Activated T-helper 2 cell treated with anti-CD3 and anti-CD28 coated beads, Interferon-gamma antibody, Interleukin-2, Interleukin-4, amounts not matched to agents 10 μg/mL and 5 μg/mL and 100 μg/mL, durations not matched to agents 14 hours and 24 hours and 36 hours (primary cell): Measurements from ENCODE around the gene C12orf42. TPM values are rescaled to one million over a fixed set of nuclear protein-coding genes. Genes with fewer than 3 reads are reported as not detected.

Experiments used
- DNase-seq: peaks from one replicate; pipeline ENCODE4 v3.0.0; 2021; ENCODE audit warnings: low spot score
- H3K27ac Mint-ChIP-seq: one replicate; pipeline ENCODE4 v1.8.0; 2021; ENCODE audit warnings: mixed read lengths
- H3K27me3 Mint-ChIP-seq: one replicate; pipeline ENCODE4 v1.8.0; 2021; ENCODE audit warnings: low read depth, mixed read lengths
- H3K36me3 Mint-ChIP-seq: one replicate; pipeline ENCODE4 v1.8.0; 2021; ENCODE audit warnings: low read depth, mixed read lengths
- H3K4me1 Mint-ChIP-seq: one replicate; pipeline ENCODE4 v1.8.0; 2021; ENCODE audit warnings: low read depth, mixed read lengths
- H3K4me3 Mint-ChIP-seq: one replicate; pipeline ENCODE4 v1.8.0; 2021; ENCODE audit warnings: low read depth, mild to moderate bottlenecking, moderate library complexity, mixed read lengths
- H3K9me3 Mint-ChIP-seq: one replicate; pipeline ENCODE4 v1.8.0; 2021; ENCODE audit warnings: mixed read lengths
- intact Hi-C: fragments of 100-400 bp; cut with micrococcal nuclease; formaldehyde crosslinking; loops from one replicate; pipeline ENCODE4 v1.15.1; 2023
- total RNA-seq: library from RNA; stranded (reverse); gene quantifications from 2 replicates; pipeline ENCODE4 v1.2.3, GENCODE V29; 2022

C12orf42 gene
- total RNA-seq, 1 donor from 2014 or later = not detected

- no peak for DNase-seq
- intact Hi-C loops = no loop called here
- peaks cover 12% of the 10 kb centered on the region for H3K9me3 Mint-ChIP-seq
- no peak overlapping the region for H3K27ac Mint-ChIP-seq
- no peaks in the 10 kb centered on the region for H3K4me1 Mint-ChIP-seq
- H3K4me3 Mint-ChIP-seq = no peak overlapping the region
- H3K36me3 Mint-ChIP-seq = no peaks in the 10 kb centered on the region
- H3K27me3 Mint-ChIP-seq = no peaks in the 10 kb centered on the region
Measured at GRCh38 chr12:103515341-103515740, 19.6 kb upstream of the C12orf42 start.

GRCh38 chr12:103513875-103514274, 18.1 kb upstream of the C12orf42 start:
- Mint-ChIP-seq H3K27me3 (peaks cover 3% of the 10 kb centered on the region), H3K9me3 (peaks cover 12% of the 10 kb centered on the region), H3K4me3 (no peak overlapping the region), H3K36me3 (no peaks in the 10 kb centered on the region), H3K27ac (no peak overlapping the region), H3K4me1 (no peaks in the 10 kb centered on the region)
- intact Hi-C loops = no loop called here
- DNase-seq = no peak

- H3K27me3 Mint-ChIP-seq = peaks cover 17% of the 10 kb centered on the region
- no peak overlapping the region for H3K4me3 Mint-ChIP-seq
- peak overlapping the region; percentile 60 for H3K27ac Mint-ChIP-seq
- DNase-seq = peak; percentile 32
- no peaks in the 10 kb centered on the region for H3K36me3 Mint-ChIP-seq
- no peaks in the 10 kb centered on the region for H3K9me3 Mint-ChIP-seq
- intact Hi-C loops = loop anchor here (1.0 to 2.0 kb wide), 7 partner anchors 9 to 557 kb away; no protein-coding TSS in a partner anchor
- H3K4me1 Mint-ChIP-seq = peaks cover 26% of the 10 kb centered on the region
Measured at GRCh38 chr12:103505371-103506236, 9.8 kb upstream of the C12orf42 start.

GRCh38 chr12:103504606-103505005, 8.8 kb upstream of the C12orf42 start:
- Mint-ChIP-seq H3K36me3 (no peaks in the 10 kb centered on the region), H3K4me3 (no peak overlapping the region), H3K9me3 (no peaks in the 10 kb centered on the region), H3K27ac (no peak overlapping the region), H3K4me1 (peaks cover 27% of the 10 kb centered on the region), H3K27me3 (peaks cover 20% of the 10 kb centered on the region)
- intact Hi-C loops = loop anchor here (1.0 to 2.0 kb wide), 7 partner anchors 8 to 556 kb away; no protein-coding TSS in a partner anchor
- DNase-seq = no peak

- Mint-ChIP-seq H3K27me3 (peaks cover 19% of the 10 kb centered on the region), H3K4me3 (no peak overlapping the region), H3K27ac (no peak overlapping the region), H3K9me3 (no peaks in the 10 kb centered on the region), H3K4me1 (peaks cover 35% of the 10 kb centered on the region), H3K36me3 (no peaks in the 10 kb centered on the region)
- intact Hi-C loops = loop anchor here (2.0 kb wide), 4 partner anchors 45 to 555 kb away; no protein-coding TSS in a partner anchor
- DNase-seq = peak; percentile 33
Measured at GRCh38 chr12:103503546-103504480, 8.0 kb upstream of the C12orf42 start.

GRCh38 chr12:103501447-103501846, 5.7 kb upstream of the C12orf42 start:
- H3K4me1 Mint-ChIP-seq = peaks cover 35% of the 10 kb centered on the region
- intact Hi-C loops = no loop called here
- no peak for DNase-seq
- H3K27me3 Mint-ChIP-seq = peaks cover 16% of the 10 kb centered on the region
- H3K9me3 Mint-ChIP-seq = peaks cover 7% of the 10 kb centered on the region
- H3K4me3 Mint-ChIP-seq = no peak overlapping the region
- H3K27ac Mint-ChIP-seq = no peak overlapping the region
- no peaks in the 10 kb centered on the region for H3K36me3 Mint-ChIP-seq

- Mint-ChIP-seq H3K27ac (no peak overlapping the region), H3K4me3 (no peak overlapping the region)
- intact Hi-C loops = loop anchor here (1.0 kb wide), 1 partner anchor 58 kb away; no protein-coding TSS in a partner anchor
Measured at GRCh38 chr12:103499571-103499970, 3.8 kb upstream of the C12orf42 start.

GRCh38 chr12:103498990-103499389, 3.2 kb upstream of the C12orf42 start:
- Mint-ChIP-seq H3K36me3 (no peaks in the 10 kb centered on the region), H3K9me3 (peaks cover 7% of the 10 kb centered on the region)

More at GRCh38 chr12:103499571-103499970, 3.8 kb upstream of the C12orf42 start:
- Mint-ChIP-seq H3K36me3 (no peaks in the 10 kb centered on the region), H3K9me3 (peaks cover 7% of the 10 kb centered on the region), H3K27me3 (peaks cover 26% of the 10 kb centered on the region), H3K4me1 (peaks cover 28% of the 10 kb centered on the region)
- no peak for DNase-seq

GRCh38 chr12:103494734-103495468, 867 bp downstream of the C12orf42 start:
- Mint-ChIP-seq H3K27me3 (peaks cover 39% of the 10 kb centered on the region), H3K9me3 (peaks cover 7% of the 10 kb centered on the region), H3K4me1 (peaks cover 24% of the 10 kb centered on the region), H3K36me3 (no peaks in the 10 kb centered on the region), H3K27ac (peak overlapping the region; percentile 45), H3K4me3 (peak overlapping the region; percentile 75)
- DNase-seq = no peak
- intact Hi-C loops = no loop called here

More at GRCh38 chr12:103498990-103499389, 3.2 kb upstream of the C12orf42 start:
- Mint-ChIP-seq H3K27me3 (peaks cover 32% of the 10 kb centered on the region), H3K27ac (peak overlapping the region; percentile 77), H3K4me3 (peak overlapping the region; percentile 9), H3K4me1 (peaks cover 33% of the 10 kb centered on the region)
- intact Hi-C loops = loop anchor here (1.0 kb wide), 1 partner anchor 58 kb away; no protein-coding TSS in a partner anchor
- DNase-seq = no peak

GRCh38 chr12:103494051-103494733, 1.6 kb downstream of the C12orf42 start:
- peaks cover 18% of the 10 kb centered on the region for H3K4me1 Mint-ChIP-seq
- H3K9me3 Mint-ChIP-seq = peaks cover 7% of the 10 kb centered on the region
- H3K36me3 Mint-ChIP-seq = no peaks in the 10 kb centered on the region
- H3K27ac Mint-ChIP-seq = peak overlapping the region; percentile 45
- intact Hi-C loops = no loop called here
- H3K27me3 Mint-ChIP-seq = peaks cover 38% of the 10 kb centered on the region
- H3K4me3 Mint-ChIP-seq = peak overlapping the region; percentile 75
- no peak for DNase-seq

GRCh38 chr12:103493199-103493598, 2.6 kb downstream of the C12orf42 start:
- H3K9me3 Mint-ChIP-seq = peaks cover 3% of the 10 kb centered on the region

More at GRCh38 chr12:103493199-103493598, 2.6 kb downstream of the C12orf42 start:
- Mint-ChIP-seq H3K4me3 (no peak overlapping the region), H3K27me3 (peaks cover 37% of the 10 kb centered on the region), H3K27ac (no peak overlapping the region), H3K4me1 (peaks cover 15% of the 10 kb centered on the region), H3K36me3 (no peaks in the 10 kb centered on the region)
- no peak for DNase-seq
- intact Hi-C loops = no loop called here
